ENCODE data around the gene TAAR6.

DNA sequence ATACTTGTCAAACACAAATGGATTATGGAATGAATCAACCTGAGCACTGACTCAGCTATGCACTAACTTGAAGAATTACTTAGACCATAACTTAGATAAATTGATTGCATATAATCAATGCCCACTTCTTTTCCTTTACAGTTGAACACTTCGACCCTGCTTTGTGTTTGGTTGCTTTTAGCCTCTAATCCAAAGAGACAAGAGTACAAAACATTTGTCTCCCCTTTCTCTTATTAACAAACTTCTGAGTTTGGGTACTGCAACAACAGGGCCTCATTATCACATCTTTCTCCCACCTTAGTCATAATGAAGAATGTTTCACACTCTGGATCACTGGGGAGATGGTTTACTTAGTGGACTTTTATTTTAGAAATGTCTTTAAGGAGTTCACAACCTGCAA lies 2.6 kb upstream of the TAAR6 start:
- TF ChIP-seq POLR2A (IDR thresholded peaks at IDR 0.05; ENCODE audit: low read depth, low read length): no peak
- no peak for TF ChIP-seq POLR2AphosphoS5 (IDR thresholded peaks at IDR 0.05; ENCODE audit: low read depth, low read length)
- TF ChIP-seq TAF1 (IDR thresholded peaks at IDR 0.05; ENCODE audit: borderline replicate concordance, low read depth, low read length): no peak

All from GM12892 (cell line).